ENCODE data around the gene PTPRO.

Gene PTPRO

GRCh38 chr12:15530361-15530760 lies 208.1 kb downstream of the PTPRO start:
- DNase-seq, result no peak

DNA sequence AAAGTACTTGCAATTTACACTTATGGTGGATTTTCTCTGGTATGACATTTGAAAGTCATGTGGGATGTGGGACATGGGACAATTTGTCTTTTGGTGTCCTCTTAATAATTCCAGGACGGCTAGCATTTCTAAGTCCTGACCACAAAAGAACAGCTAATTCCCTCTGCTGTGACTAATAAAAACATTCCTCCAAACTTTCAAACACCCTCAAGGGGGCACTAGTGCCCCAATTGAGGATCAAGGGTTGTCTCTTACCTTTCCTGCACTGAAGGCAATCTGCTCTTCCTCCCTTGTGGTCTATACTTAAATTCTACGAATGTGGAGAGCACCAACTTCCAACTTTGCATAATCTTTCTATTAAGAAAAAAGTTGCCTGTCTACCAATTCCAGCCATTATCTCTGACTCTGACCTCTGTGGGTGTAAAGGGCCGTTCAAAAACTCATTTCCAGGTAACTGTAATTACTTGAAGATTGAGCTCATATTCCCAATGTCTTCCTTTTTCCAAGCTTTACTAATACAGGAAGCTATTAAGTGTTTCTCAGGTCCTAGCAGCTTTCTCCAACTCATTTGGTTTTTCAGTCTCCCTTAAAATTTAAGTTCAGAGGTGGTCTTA lies 210.2 kb downstream of the PTPRO start:
- DNase-seq, result peak in 2 of 4 experiments; percentile 17 to 20

DNA sequence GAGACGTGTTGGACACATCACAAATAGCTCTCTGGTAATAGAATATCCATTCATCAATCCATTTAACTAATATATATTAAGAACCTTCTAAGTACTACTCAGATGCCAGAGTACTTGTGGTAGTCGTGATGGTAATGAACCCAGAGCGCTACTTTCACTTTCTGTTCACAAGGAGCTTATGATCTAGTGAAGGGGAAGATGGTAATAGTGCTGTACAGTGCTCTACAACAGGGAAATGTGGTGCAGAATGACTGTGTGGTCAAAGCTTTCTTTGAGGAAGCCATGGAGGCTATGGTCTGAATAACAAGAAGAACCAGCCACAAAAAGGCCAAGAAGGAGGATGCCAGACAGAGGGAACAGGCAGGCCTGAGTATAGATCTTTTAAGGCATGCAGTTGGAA lies 212.0 kb downstream of the PTPRO start:
- no peak for DNase-seq

DNA sequence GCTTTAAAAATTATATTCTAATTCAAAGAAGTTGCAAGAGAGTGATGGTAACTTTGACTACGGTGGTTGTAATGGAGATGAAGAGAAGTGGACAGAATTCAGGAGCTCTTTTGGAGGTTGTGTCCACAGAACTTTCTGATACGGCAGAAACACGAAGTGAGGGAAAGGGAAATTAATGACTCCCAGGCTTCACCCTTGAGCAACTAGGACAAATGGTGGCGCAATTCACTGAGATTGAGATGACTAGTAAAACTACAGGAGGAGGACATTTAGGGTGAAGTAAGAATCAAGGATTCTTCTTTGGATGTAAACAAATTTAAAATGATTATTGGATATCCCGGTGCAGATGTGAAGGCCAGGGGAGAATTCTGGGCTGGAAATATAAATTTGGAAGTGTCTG lies 212.6 kb downstream of the PTPRO start:
- DNase-seq, result no peak

DNA sequence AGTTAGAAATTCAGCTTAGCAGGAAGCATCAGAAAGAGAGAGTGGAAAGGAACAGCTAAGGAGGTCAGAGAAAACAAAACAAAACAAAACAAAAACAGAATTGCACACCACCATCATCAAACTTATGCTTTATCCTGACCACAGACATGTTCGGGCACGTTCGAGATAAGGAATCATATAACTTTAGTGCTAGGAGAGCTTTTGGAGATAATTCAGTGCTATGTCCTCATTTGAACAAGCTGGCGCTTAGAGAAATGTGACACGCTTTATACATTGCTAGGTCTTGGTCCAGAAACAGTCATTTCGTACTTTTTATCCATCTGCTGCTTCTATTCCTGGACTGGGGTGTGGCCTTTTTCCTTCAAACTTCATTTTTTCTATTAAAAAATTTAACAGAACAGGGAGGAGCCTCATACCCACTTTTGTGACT lies 213.1 kb downstream of the PTPRO start:
- DNase-seq, result no peak

GRCh38 chr12:15536446-15536845 lies 214.1 kb downstream of the PTPRO start:
- DNase-seq, result no peak

GRCh38 chr12:15538881-15539280 lies 216.6 kb downstream of the PTPRO start:
- DNase-seq, result no peak

GRCh38 chr12:15540005-15540404 lies 217.7 kb downstream of the PTPRO start:
- DNase-seq, result no peak

- no peak for DNase-seq
Observed at GRCh38 chr12:15540469-15540872, 218.2 kb downstream of the PTPRO start.

GRCh38 chr12:15541996-15542631 lies 219.8 kb downstream of the PTPRO start:
- no peak for DNase-seq

DNA sequence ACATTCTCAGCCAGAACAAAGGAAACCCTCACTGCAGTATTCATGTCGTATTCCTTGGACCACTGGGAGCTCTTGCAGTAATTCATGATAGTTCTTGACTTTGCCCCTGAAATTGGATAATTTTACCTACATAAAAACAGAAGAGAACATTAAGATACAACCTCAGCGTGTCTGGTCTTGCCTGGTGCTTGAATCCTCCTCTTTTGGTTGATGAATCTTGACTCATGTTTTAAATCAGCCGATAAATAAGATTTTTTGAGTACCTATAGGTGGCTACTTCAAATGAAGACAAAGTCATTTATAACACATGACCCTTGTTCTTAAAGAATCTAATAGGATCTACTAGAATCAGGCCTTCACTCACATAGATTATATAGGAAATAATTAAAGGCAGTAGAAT lies 221.0 kb downstream of the PTPRO start:
- DNase-seq, result no peak

GRCh38 chr12:15544589-15544988 lies 222.3 kb downstream of the PTPRO start:
- DNase-seq, result no peak

DNA sequence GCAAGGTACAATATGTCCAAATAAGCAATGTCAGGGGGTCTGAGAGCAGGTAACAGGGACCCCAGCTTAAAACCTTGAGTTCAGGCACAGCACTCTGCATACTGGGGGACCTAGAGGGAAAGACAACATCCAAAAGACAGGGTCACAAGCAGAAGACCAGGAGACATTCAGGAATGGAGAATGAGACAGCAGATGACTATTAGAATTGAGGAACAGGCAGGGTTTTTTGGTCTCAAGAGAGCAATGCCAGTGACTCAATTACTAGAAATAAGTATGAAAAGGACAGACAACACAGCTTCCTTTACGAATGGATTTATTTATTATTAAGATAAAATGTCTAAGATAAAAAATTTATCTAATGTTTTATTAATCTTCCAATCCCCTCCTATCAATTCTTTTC lies 223.0 kb downstream of the PTPRO start:
- DNase-seq, result no peak

DNA sequence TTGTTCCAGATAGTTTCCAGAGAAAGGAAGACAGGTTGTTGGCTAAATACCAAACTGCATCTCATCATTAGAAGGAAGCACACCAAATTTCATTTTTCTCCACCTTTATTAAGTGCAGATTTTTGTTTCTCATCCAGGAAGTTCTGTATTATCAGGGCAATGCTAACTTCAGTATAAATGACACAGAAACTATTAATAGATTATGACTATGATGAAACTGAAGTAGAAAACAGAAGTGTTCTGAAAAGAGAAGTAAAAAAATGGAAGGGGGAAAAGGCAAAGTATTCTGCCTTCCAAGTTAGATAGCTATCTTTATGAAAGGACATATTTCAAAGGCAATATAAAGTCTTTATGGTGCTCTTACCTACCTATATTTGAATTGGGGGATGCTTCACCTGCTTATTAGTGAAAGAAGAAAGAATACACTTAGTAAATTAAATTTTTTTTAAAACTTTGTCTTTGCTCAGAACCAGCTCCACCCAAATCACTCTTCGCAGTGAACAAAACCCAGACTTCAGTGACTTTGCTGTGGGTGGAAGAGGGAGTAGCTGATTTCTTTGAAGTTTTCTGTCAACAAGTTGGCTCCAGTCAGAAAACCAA lies 223.9 kb downstream of the PTPRO start:
- DNase-seq, result peak in 1 of 4 experiments; percentile 12

GRCh38 chr12:15547063-15547462 lies 224.8 kb downstream of the PTPRO start:
- DNase-seq, result no peak

DNA sequence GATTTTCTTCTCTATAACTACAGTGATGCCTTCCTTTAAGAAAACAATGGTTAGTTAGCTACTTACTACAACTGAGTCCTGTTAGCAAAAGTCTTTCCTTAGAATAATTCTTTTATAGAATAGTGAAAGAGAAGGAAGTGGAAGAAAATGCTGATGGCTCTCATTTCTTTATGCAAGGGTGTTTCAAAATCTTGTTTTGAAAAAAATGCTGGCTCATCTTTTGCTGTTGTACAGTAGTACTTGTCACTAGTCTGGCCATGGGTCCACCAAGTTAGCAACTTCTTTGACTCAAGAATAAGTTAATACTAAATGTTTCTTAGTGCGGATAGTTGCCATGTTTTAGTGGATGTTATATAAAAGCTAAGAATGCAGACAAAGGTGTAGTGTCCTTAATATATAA lies 225.4 kb downstream of the PTPRO start:
- DNase-seq, result no peak

DNA sequence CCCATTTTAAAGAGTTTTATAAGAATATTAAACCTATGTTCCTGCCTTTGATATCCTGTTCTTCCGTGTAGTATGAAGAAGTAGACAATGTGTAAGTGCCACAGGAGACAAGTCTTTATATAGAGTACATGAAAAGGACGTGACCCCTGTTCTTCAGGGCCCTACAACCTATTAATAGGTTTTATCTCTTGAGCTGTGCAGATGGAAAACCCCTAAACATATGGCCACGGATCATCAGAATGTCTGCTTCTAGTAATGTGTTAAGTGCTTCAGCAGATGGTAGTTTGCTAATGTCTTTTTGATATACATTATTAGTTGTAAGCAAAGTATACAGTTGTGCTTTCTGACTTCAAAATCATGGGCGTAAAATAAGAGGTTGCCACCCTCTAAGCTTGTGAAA lies 228.5 kb downstream of the PTPRO start:
- no peak for DNase-seq

- no peak for DNase-seq
Observed at GRCh38 chr12:15555446-15555845, 233.1 kb downstream of the PTPRO start.

- no peak for DNase-seq
Observed at GRCh38 chr12:15556411-15557102, 234.2 kb downstream of the PTPRO start.

DNA sequence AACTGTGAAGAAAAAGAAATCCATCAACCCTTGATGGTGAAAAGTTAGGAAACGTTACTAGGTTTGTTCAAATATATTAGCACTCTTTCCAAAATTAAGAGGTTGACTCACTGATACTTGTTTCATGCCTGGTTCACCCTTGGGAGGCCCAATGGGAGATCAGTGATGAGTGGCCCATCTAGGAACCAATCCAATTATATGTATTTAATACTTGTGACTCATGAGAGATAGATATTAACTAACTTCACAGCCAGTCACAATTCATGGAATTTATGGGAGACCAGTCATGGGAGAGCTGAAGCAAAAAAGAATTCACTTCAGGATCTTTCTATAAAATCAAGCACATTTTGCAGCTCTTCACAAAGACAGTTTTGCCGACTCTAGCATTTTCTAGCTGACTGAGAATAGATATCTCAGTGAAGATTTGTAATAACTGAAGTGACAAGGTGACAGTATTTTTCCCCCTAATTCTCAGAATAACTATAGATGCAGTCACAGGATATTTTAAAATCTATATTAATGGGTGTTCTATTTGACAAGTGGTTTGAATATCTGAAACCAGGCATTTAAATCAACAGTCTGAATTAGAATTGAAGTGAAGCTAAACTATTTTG lies 236.7 kb downstream of the PTPRO start:
- no peak for DNase-seq

DNA sequence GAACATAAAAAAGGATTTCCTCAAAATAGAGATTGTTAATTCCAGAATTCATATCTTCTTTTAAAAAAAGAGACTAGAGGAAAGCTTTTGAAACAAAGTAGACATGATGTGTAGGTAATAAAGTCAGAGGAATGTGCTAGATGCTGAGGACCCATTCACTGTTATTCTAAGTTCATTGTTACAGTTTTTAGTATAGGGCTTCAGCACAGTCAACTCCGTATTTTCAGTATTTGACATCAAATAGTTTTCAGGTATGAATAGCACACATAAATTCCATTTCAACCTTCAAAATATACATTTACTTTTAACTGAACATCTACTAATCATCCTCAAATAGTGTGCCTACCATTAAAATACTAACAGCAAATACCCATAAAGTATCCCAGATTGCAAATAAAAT lies 239.1 kb downstream of the PTPRO start:
- no peak for DNase-seq

GRCh38 chr12:15562263-15562662 lies 240.0 kb downstream of the PTPRO start:
- DNase-seq, result no peak

DNA sequence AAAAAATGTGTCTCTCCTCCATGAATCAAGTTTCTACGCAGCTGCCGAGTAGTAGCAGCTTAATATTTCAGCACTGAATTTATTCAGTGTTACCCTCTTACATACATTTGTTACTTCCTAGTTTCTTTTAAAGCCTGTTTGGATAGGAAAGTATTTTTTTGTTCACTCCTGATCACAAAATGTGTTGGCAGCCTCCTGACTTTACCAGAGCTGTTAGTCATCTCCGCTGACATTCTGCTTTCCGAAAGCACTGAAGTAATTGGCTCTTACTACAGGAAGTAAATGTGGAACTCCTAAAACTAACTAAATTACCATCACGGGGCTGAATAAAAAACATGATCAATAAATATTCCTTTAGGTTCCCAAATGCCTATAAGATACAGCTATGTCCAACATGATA lies 241.4 kb downstream of the PTPRO start:
- no peak for DNase-seq

GRCh38 chr12:15574353-15574752 lies 252.0 kb downstream of the PTPRO start:
- no peak for DNase-seq

Measured in activated CD4-positive, CD25-positive, alpha-beta regulatory T cell (primary cell).